Measurements from ENCODE around the gene CTIF. TPM values are rescaled to one million over a fixed set of nuclear protein-coding genes. Genes with fewer than 3 reads are reported as not detected.

CTIF gene
- total RNA-seq, 1 donor from 2014 or later = 4.2 TPM

- intact Hi-C loops (cut with micrococcal nuclease) = no loop called here
These were observed 124.5 kb downstream of the CTIF start for GRCh38 chr18:48663096-48663930.

- intact Hi-C loops (cut with micrococcal nuclease) = loop anchor here (1.0 kb wide), 1 partner anchor 188 kb away; no protein-coding TSS in a partner anchor
These were observed 125.4 kb downstream of the CTIF start for GRCh38 chr18:48663931-48664847.

GRCh38 chr18:48665654-48666053, 126.8 kb downstream of the CTIF start:
- intact Hi-C loops (cut with micrococcal nuclease) = no loop called here

GRCh38 chr18:48666613-48667012, 127.8 kb downstream of the CTIF start:
- intact Hi-C loops (cut with micrococcal nuclease) = no loop called here

- intact Hi-C loops (cut with micrococcal nuclease) = no loop called here
These were observed 128.7 kb downstream of the CTIF start for GRCh38 chr18:48667276-48668254.

GRCh38 chr18:48668466-48669179, 129.8 kb downstream of the CTIF start:
- intact Hi-C loops (cut with micrococcal nuclease) = no loop called here

GRCh38 chr18:48669180-48669675, 130.4 kb downstream of the CTIF start:
- intact Hi-C loops (cut with micrococcal nuclease) = no loop called here

- intact Hi-C loops (cut with micrococcal nuclease) = no loop called here
These were observed 131.3 kb downstream of the CTIF start for GRCh38 chr18:48669991-48670750.

GRCh38 chr18:48670751-48671560, 132.1 kb downstream of the CTIF start:
- intact Hi-C loops (cut with micrococcal nuclease) = no loop called here

- intact Hi-C loops (cut with micrococcal nuclease) = no loop called here
These were observed 132.7 kb downstream of the CTIF start for GRCh38 chr18:48671561-48671945.

GRCh38 chr18:48672671-48673340, 134.0 kb downstream of the CTIF start:
- intact Hi-C loops (cut with micrococcal nuclease) = no loop called here

GRCh38 chr18:48673456-48673852, 134.6 kb downstream of the CTIF start:
- intact Hi-C loops (cut with micrococcal nuclease) = no loop called here

GRCh38 chr18:48673853-48674721, 135.3 kb downstream of the CTIF start:
- intact Hi-C loops (cut with micrococcal nuclease) = loop anchor here (2.0 kb wide), 2 partner anchors 103 to 239 kb away; no protein-coding TSS in a partner anchor

GRCh38 chr18:48674758-48675351, 136.0 kb downstream of the CTIF start:
- intact Hi-C loops (cut with micrococcal nuclease) = loop anchor here (1.0 to 5.0 kb wide), 13 partner anchors 102 to 1183 kb away; partner anchors contain the start of genes LIPG and SMAD7

GRCh38 chr18:48675352-48675761, 136.5 kb downstream of the CTIF start:
- intact Hi-C loops (cut with micrococcal nuclease) = loop anchor here (1.0 to 5.0 kb wide), 13 partner anchors 101 to 1183 kb away; partner anchors contain the start of genes LIPG and SMAD7

GRCh38 chr18:48675912-48676311, 137.1 kb downstream of the CTIF start:
- intact Hi-C loops (cut with micrococcal nuclease) = loop anchor here (1.0 to 5.0 kb wide), 14 partner anchors 101 to 1182 kb away; partner anchors contain the start of genes LIPG and SMAD7
